HL-60/S4 treated with retinoic acid at 250 ng/mL for 4 days and 3 days (cell line): ENCODE data around the gene TSHZ1.

Experiments
- in situ Hi-C: fragments of 300-500 bp; cut with MboI; formaldehyde crosslinking; loops from 2 replicates; pipeline ENCODE4 v1.7.0; 2022; ENCODE audit warnings: low sequenced_read_pairs

TSHZ1 gene

DNA sequence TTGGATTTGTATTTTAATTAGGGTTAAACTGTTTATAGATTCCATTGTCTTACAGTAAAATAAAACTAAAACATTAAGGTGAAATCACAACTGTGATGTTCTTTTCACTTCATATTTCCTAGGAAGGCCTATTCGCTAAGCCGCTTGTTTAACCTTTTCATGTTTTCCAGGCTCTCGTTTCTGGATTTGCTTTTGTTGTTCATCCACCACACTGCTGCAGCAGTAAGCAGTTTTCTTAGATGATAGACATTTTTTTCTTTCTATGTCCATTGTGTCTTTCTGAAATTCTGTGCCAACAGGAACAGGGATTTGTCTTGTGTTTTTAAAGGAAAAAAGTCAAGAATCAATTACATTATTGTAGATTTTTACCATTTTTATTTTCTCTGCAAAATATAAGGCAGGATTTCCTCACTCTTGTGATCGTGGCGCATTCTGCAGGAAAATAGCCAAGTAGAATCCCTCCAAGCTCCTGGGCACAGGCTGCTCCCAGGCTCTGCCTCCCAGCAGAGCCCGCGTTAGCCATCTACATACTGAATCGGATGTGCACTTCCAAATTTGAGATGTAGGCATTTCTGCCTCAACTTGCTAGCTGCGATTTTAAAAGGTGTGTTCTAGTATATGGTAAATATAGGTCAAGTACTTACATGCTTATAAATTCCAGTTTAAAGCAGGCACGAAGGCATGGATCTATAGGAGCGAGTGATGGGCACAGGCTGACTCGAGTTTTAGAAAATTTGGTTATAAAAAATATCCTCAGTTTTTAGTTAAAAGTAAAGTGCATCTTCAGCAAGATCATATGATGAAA, 10.2 kb downstream of the TSHZ1 start:
- in situ Hi-C loops: no loop called here

DNA sequence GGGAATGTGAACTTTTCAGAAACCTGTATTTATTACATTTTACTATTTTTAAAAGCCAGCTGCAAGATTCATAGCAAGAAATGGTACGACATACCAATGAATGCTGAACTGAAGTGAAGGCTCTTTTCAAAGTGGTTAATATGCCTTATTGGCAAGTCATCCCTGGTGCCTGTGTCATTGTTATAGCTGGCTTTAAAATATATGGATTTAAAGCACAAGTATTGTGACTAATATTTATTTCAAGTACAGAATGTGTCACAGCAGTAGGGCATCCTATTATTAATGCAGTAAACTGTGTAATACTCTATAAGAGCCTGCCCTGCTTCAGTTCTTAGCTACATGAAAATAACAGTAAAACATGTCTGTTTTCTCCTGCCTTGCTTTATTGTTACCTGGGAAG, 10.8 kb downstream of the TSHZ1 start:
- in situ Hi-C loops: no loop called here

DNA sequence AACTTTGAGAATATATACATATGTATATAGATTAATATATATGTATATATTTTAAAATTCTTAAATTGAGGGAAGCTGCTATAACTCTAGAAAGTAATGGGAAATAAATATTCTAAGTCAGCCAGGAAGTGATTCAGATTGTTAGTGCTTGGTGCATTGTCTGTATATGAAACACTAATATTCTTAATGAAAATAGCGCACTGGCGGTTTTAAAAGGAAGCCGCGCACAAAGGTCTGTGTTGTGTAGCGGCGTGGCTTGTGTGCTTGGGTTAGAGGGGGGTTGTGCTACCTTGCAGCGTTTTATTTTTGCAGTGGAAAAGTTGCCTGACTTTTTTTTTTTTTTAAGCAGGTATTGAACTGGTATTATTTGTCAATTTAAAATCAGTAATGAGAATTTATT, 11.3 kb downstream of the TSHZ1 start:
- in situ Hi-C loops: no loop called here

DNA sequence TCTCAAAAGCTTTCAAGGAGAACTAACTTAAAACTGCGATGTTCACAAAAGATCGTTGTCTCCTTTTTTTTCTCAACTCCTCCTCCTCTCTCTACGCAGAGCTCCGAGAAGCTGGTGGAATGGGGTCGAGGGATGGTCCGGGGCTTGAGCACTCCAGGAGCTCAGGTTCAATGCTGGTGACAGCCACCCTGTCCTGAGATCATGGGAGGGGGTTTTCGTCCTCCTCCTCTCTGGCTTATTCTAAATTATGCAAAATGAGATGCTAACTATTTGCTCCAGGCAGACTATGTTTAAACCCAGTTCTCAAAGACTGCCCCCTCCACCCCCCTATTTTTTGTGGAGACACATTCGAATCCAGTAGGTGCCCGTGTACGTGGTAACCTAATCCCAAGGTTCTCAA, 11.8 kb downstream of the TSHZ1 start:
- in situ Hi-C loops: no loop called here

DNA sequence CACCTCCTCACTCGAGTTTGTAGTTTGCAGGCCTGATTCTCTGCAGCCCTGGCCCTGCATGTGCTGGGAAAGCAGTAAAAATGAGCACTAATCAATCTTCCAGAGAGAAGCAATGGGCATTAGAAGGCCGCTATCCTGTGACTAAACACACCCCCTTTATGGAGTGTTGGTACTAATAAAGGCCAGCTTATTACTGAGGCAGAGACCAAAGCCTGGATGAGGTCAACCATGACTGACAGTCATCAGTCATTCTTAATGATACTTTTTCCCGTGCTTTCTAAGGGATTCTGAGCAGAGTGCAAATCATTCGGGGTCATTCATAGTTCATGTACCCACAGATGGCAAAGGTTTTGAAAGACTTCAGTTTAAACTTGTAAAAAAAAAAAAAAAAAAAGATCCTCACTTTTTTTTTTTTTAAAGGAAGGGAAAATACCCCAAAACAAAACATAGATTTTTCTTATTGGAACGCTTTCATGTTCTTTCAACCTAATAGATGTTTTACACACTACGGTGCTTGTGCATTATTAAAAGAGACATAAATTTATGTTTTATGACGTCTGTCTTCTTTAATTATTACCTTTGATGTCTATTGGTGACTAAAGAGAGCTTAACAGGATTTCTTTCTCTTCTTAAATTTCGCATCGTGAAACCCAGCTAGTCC, 13.2 kb downstream of the TSHZ1 start:
- in situ Hi-C loops: no loop called here

DNA sequence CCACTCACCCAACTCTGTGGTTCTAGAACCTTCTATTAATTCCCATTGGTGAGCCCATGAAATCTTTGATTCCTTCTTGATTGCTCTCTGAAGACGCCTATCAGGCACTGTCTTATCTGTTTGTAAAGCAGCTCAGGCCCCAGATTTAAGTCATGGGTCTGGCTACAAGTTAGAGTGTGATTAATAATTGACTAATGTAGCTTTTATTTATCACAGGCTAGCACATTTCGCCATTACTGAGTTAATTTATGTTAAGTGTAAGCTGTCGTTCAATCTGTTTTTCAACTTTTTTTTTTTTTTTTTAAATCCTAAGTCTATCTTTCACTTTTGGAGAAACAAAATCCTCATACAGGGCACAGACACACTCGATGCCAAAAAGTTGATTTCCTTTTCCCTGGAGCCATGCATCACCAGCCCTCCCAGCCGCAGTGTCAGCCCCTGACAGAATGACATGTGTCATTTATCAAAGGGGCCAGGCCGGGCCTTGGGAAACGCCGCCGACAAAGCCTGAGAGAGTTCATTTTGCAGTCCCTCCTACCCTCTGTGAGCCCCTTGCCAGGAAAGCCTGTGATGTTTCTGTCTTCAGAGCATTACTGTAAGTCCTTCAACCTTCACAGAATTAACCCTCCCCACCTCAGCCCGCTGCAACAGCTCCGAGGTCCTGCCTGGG, 15.8 kb downstream of the TSHZ1 start:
- in situ Hi-C loops: no loop called here

DNA sequence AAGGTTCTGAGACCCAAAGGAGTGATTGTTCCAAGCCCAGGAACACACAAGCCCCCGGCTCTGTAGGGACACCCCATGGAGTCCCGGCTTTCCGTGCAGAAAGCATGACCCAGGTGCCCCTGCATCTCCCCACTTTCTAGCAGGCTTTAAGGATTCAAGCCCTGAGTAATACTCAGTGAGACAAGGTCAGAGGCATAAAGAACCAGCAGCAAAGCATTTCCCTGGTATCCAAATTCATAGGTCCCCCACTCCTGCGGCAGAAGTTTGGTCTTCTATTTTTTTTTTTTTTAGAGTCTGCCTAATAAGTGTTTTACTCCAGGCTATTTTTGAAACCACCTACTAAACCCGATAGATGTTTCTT, 16.3 kb downstream of the TSHZ1 start:
- in situ Hi-C loops: no loop called here

DNA sequence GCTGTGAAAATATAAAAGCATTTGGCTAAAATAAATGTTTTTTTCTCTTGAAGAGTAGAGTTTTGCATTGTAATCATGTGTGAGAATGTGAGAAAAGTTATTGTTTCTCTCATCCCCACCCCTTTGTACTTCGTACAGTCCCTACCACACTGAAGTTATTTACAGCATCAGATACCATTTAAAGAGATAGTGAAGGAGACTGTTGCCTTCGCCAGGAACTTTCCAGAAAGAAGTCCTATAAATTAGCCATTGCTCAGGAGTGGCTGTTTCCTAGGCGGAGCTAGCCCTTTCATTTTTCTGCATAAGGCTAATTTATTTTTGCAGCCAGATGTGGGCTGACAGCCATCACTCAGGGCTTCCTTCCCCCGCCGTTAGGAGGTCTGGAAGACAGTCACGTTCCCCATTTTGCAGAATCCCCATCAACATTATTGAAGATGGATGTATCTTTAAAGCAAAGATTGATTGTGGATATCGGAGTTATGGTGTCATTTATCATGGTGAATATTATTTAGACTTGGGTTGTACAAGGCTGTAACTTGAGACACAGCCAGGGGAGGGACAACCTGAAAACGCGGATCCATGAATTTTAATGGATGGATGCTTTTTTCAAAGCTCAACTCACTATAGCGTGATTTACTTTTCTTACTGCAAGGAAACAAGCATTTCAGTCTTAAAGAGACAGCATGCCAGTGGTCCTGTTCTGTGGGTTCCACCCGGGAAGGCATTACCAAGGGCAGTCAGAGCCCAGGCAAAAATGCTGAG, 17.1 kb downstream of the TSHZ1 start:
- in situ Hi-C loops: no loop called here

DNA sequence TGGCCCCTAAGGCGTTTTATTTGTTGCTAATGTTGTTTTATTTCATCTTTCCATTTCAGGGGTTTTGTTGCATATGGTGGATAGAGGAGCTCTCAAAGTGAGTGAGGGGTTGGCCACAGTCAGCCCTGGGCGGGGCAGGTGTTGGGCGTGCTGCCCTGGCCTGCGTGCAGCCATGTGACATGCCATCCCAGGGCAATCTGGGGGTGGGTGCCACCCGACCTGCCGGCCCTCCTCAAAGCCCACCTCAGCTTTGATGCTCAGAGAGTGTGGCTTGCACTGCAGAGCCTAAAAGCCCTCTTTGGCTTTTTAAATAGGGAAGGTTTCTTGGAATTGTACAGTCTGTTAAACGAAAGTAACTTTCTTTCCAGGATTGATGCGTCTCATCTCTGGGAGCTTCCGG, 18.4 kb downstream of the TSHZ1 start:
- in situ Hi-C loops: no loop called here

DNA sequence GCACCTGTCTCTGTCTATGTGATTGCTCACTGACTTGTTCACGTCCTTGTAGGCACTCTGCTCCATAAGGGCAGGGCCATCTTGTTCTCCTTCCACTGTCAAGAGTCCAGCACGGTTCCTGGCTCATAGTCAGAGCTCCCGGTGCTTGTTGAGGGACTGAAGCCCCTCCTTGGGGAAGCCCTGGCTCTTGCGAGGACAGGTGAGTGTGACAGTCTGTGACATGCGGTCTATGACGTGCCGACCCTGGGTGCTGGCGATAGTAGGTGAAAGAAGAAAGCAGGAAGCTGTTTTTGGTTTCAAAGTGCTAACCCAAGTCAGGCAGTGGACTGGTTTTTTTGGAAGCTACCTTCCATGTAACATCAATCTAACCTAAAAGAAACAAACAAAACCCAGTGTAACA, 18.8 kb downstream of the TSHZ1 start:
- in situ Hi-C loops: no loop called here

DNA sequence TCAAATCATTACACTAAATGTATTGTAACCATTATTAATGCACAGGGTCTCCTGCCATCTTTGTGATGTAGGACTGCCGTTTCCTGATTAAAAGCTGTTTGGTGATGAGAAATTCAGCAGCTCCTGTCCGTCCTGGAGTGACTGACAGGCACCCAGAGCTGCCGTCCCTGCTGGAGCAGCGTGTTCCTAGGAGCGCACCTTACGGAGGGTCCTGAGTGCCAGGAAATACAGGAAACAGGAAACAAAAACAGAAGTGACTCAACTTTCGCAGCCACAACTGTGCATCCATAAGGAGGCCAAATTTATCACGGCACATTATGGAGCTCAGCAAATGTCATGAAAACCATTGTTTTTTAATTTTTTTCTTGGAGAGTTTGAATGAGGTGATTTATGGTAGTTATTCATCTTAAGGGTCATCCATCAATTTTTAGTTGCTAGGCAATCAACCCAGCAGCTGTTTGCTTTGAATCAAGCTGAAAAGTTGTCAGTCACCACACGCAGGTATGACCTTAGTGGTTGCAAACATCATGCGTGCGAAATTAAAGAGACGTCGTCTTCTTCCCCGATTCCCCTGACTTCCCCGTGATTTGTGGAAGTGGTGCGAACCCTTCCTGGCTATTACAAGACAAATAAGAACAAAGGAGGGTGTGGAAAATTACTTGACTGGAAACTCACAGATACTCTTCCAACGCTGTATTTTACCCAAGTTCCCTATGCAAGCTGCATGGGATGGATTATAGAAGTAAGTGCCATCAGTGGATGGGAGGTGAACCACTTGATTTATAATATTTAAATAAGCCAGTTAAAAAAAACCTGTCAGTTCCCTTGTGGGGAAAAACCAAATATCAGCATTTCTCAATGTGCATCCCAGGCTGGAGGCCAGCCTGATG, 19.8 kb downstream of the TSHZ1 start:
- in situ Hi-C loops: no loop called here

DNA sequence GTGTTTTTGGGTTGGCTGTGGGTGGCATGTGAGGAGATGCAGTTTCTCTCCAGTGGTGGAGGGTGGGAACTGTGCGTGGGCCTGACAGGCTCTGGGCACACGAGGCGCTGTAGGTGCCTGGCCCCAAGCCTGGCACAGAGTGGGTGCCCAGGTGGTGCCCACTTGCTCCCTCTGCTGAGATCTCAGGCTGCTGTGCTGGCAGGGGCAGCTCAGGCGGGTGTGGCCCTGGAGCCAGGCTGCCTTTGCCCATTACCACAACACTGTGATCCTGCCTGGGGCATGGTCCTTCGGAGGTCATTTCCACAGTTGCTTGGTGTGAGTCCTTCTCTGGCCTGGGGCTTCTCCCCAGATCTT, 20.4 kb downstream of the TSHZ1 start:
- in situ Hi-C loops: no loop called here

DNA sequence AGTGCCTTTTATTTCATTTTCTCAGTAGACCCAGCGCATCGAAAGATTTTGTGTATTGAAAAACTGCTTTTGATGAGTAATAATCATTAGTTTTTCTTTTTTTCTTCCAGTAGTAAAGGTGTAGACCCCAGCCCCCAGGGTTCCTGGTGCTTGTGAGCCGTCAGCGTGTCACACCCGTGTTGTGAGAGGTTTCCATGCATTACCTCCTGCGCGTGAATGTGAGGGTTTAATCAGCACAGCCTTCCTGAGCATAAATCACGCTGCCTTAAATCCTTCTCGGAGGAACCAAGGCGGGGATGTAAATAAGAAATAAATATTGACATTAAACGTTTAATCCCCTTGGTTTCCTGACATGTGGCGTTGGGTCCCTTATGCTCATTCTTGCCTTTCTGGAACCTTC, 24.3 kb downstream of the TSHZ1 start:
- in situ Hi-C loops: no loop called here

DNA sequence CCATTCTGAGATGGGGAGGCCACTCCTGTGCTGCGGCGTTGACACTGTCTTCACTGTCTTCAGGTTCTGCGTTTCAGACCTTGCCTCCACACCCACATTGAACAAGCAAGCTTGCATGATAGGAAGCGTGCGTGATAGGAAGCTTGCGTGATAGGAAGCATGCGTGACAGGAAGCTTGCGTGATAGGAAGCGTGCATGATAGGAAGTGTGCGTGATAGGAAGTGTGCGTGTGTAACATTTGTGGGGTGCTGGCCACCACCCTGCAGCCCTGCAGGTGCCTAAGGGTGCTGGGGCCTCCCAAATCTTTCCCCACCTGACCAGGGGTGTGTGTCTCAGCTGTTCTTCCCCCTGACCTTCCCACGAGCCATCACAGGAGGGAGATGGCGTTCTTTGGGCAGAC, 25.3 kb downstream of the TSHZ1 start:
- in situ Hi-C loops: no loop called here

DNA sequence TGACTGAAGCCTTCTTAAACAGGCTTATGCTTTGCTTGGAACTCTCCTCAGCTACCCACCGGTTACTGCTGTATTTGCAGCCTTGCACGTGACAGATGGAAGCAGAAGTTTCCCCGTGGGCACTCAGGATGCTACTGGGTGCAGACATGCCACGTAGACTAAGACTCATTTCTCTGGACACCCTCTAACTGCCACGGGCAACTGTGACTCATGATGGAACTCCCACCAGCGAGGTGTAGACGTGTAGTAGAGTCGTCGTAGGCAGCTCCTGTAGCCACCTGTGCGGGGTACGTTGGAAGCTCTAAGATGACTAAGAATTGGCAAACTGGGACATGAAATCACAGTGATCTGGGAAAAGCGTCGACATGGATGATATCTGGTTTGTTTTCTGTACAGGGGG, 27.5 kb downstream of the TSHZ1 start:
- in situ Hi-C loops: no loop called here

DNA sequence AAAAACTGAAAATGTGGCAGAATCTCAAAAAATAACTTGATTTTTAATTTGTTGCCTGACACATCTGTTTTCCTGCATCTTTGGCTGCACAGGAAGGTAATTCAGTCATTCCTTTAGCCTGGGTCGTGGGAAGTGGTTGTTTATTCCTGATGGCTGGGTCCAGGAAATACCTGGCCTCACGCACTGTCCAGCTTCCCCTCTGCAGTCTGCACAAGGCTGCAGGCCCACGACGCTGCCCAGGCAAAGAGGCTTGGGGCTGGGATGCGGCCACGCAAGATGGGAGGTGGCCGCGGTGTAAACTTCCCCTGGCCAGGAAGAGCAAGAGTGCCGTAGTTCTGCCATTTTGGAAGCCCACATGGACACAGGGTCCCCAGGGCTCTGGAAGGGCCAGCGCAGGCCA, 28.2 kb downstream of the TSHZ1 start:
- in situ Hi-C loops: no loop called here

DNA sequence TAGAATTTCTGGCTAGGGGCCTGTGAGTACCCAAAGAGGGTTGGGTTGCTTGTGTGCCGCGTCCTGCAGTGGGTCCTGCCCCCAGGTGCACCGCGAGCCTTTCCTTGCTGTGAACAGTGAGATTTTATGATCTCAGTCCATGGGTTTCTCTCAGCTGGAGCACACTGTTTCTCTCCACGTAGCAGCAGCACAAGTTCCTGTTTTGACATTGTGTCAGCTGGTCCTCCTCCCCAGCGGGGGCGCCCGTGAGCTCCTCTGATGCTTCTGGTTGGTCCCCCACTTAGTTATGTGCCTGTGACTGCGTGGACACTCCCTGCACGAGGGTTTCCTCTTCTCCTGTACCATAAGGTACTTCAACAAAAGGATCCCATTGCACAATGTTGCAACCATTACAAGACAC, 29.8 kb downstream of the TSHZ1 start:
- in situ Hi-C loops: no loop called here

DNA sequence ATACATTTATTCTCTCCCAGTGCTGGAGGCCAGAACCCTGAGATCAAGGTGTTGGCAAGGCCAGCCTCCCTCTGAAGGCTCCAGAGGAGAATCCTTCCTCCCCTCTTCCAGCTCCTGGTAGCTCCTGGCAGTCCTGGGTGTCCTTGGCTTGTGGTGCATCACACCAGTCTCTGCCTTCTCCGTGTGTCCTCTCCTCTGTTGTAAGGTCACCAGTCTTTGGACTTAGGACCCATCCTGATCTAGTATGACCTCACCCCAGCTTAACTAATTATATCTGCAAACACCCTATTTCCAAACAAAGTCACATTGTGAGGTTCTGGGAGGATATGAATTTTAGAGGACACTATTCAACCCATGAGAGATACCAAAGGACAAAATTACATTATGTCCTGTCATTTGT, 31.1 kb downstream of the TSHZ1 start:
- in situ Hi-C loops: no loop called here

DNA sequence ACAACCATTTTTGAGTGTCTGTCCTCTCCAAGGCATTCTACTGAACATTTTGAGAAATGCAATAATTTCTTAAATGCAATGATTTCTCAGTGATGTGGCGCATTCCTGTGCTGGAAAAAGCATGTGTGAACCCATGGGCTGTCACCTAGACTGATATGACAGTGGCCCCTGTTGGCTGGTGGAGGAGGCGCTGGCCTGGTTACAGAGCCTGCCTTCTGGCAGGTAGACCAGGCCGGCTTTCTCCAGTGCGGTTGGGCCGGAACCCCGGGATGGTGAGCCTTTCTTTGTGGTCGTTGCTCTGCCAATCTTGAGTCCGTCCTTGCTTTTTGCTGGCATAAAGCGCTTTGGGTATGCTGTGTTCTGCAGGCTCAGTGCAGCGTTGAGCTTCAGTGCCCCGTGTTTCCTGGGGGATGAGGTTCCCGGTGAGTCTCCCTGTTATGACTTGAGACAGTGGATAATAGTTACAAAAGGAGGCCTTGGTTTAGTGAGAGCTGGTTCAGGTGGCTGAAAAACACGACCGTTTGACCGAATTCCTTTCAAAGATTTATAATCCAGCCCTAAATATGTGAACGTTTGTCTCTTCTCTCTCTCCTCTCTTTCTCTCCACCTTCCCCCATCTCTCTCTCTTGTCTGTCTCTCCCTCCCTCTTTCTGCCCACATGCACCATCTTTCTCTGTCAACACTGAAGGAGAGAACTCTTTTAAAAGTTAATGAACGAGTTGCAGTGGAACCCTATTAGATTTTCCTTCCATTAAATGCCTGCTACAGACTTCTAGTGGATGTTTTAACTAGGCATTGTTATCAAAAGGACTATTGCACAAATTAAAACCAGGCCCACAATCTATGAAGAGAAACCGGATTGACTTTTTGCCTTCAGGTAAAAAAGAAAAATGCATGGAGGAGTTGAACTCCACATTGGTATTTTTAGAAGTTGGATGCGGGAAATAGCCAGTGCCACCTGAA, 34.0 kb downstream of the TSHZ1 start:
- in situ Hi-C loops: no loop called here
